ENCODE data around the gene TMEM217.

DNA sequence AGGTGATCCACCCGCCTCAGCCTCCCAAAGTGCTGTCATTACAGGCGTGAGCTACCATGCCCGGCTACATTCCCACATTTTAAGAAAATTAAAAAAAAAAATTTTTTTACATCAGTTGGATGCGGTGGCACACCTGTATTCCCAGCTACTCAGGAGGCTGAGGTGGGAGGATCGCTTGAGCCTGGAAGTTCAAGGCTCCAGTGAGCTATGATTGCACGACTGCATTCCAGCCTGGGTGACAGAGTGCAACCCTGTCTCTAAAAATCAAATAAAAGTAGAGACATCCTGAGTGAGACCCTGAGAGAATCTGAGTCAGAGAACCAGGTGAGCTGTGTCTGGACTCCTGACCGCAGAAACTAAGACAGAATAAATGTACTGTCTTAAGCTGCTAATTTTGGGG, 49.2 kb downstream of the TMEM217 start:
- TF ChIP-seq CTCF (IDR thresholded peaks at IDR 0.05): no peak
- TF ChIP-seq POLR2A (IDR thresholded peaks at IDR 0.05): no peak
